ENCODE measurements around the gene DISP3.
A peak's percentile ranks its signal among the peaks of the same experiment; 100 is the strongest.

Gene DISP3, protein sequence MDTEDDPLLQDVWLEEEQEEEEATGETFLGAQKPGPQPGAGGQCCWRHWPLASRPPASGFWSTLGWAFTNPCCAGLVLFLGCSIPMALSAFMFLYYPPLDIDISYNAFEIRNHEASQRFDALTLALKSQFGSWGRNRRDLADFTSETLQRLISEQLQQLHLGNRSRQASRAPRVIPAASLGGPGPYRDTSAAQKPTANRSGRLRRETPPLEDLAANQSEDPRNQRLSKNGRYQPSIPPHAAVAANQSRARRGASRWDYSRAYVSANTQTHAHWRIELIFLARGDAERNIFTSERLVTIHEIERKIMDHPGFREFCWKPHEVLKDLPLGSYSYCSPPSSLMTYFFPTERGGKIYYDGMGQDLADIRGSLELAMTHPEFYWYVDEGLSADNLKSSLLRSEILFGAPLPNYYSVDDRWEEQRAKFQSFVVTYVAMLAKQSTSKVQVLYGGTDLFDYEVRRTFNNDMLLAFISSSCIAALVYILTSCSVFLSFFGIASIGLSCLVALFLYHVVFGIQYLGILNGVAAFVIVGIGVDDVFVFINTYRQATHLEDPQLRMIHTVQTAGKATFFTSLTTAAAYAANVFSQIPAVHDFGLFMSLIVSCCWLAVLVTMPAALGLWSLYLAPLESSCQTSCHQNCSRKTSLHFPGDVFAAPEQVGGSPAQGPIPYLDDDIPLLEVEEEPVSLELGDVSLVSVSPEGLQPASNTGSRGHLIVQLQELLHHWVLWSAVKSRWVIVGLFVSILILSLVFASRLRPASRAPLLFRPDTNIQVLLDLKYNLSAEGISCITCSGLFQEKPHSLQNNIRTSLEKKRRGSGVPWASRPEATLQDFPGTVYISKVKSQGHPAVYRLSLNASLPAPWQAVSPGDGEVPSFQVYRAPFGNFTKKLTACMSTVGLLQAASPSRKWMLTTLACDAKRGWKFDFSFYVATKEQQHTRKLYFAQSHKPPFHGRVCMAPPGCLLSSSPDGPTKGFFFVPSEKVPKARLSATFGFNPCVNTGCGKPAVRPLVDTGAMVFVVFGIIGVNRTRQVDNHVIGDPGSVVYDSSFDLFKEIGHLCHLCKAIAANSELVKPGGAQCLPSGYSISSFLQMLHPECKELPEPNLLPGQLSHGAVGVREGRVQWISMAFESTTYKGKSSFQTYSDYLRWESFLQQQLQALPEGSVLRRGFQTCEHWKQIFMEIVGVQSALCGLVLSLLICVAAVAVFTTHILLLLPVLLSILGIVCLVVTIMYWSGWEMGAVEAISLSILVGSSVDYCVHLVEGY (N-terminal part only)

DNA sequence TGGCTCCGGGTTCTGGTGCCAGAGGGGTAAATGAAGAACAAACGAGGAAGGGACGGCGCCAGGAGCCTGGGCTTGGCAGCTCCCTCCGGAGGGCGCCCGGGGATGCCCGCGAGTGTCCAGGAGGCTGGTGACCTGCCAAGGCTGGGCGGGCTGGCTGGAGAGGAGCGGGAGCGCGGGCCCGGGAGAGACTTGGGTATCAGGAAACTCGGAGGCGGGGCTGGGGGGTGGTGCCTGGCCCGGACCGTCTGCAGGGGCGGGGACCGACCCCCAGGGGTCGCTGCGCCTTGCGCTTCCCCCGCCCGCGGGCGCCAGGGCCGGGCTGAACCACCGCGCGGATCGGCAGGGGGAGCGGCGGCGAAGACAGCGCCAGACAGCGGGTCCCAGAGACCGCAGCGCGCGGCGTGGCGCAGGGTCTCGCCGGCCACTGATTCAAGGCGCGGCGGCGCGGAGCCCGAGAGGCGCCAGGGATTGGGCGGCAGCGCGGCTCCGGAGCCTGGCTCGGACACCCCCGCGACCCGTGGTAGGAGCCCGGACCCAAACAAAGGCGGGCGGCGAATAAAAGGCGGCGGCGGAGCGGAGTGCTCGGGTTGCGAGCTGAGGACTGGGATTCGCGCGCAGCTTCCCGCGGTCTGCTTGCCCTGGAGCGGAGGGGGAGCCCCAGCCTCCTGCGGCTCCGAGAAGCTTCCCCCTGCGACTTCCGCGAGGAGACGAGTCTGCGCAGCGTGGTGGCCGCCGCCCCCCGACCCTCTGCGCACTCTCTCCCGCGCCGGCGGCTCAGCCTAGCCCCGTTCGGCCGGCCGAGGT lies at the start of gene DISP3:
Gene DISP3 (plus strand): TSS at position 585 of the 804 bp plus-strand sequence. CDS start 21,838 bp downstream, outside the sequence.
- peak; percentile 87 to 94 for DNase-seq

GRCh38 chr1:11429226-11429625 lies 49.7 kb upstream of the DISP3 start:
- DNase-seq: no peak

DNA sequence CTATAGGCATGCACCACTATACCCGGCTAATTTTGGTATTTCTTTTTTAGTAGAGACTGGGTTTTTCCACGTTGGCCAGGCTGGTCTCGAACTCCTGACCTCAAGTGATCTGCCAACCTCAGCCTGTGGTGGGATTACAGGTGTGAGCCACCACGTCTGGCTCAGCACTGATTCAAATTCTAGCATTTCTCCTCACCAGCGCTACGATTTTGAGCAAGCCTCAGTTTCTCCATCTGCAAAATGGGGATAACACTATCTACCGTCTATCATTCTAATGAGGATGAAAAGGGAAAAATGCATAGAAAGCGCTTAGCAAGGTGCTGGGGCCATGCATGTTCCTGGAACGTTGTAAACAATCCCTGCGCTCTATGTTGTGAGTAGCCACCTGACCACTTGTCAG lies 49.0 kb upstream of the DISP3 start:
- DNase-seq: no peak

GRCh38 chr1:11431941-11432507 lies 46.9 kb upstream of the DISP3 start:
- DNase-seq: no peak

DNA sequence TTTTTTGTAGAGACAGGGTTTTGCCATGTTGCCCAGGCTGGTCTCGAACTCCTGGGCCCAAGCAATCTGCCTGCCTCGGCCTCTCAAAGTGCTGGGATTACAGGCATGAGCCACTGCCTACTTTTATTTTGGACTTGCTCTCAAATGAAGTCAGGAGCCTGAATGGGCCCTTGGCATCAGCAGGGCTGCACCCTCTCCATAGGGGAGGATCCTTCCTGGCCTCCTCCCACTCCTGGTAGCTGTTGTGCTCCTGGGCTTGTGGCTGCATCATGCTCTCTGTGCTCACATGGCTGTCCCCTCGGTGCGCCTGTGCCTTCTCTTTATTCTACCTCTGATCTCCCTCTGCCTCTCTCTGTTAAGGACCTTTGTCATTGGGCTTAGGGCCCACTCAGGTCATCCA lies 46.4 kb upstream of the DISP3 start:
- DNase-seq: no peak

- DNase-seq: no peak
Observed at GRCh38 chr1:11434501-11434900, 44.5 kb upstream of the DISP3 start.

GRCh38 chr1:11434926-11435325 lies 44.0 kb upstream of the DISP3 start:
- no peak for DNase-seq

DNA sequence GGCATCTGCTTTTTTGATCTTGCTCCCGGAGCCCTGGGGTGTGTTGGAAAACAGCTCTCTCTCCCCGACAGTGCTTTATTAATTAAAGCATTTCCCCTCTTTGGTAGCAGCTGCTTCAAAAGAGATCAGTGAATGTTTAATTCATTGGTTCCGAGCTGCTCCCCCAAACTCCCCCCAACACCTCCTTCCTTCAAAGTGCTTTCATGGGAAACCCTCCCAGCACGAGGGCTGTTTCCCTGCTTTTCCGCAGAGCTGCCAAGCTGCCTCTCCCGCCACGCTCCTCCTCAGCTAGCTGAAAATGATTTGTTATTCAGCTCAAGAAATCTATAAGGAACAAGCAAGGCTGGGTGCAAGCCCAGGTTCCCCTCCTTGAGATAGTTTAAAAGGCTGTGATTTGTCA lies 40.0 kb upstream of the DISP3 start:
- no peak for DNase-seq

DNA sequence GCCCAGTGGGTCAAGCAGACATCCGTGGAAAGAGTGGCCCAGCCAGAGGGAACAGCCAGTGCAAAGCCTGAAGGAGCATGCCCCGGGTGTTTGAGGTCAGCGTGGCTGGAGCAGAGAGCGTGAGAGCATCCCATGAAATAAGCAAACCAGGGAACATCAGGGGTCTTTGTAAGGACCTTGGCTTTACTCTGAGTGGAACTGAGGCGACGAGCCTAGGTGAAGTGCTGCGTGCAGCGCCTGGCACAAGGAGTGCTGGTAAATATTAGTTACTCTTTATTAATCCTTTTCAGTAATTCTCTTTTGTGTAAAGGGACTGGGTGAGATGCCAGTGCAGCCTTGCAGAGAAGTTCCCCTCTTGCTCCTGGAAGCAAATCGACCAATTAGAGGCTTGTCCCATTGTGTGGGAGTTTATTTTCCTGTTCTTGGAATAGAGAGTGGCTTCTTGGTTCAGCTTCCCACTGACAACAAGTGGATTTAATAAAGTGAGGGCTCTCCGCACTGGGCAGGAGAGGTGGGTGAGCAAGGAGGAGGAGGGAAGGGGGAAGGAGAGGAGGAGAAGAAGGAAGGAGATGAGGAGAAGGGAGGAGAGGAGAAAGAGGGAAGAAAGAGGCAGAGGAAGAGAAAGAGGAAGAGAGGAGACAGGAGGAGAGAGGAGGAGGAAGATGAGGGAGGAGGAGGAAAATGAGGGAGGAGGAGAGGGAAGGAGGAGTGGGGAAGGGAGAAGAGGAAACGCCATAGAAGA lies 37.6 kb upstream of the DISP3 start:
- no peak for DNase-seq

- no peak for DNase-seq
Observed at GRCh38 chr1:11443043-11443442, 35.9 kb upstream of the DISP3 start.

DNA sequence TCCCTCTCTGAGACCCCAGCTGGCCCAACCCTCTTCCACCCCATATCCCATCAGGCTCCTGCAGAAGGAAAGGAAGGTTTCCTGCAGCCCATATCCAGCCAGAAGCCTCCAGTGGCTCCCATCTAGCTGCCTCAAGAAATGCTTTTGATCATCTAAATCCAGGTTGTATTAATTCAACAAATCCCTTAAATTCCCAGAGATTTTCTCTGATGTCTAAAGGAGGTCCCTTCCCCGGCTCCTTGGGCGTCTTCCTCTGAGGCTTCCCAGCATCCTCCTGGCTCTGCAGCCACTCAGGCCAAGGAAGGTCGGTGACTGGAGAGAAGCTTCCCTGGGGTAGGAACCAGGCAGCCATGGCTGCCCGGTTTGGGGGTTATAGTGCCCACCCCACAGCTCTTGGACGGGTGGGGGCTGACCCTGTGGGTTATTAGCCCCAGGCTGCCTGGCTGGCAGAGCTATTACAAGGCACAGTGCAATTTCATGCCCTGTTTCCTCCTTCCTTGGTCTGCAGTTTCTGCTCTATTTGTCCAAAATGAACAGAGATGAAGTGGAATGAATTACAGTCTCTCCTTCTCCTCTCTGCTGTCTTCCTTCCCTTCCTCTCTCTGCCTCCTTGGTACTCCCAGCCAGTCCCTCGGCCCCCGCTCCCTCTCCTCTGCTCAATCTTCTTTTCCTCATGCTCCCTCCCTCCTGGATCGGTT lies 34.8 kb upstream of the DISP3 start:
- no peak for DNase-seq

- no peak for DNase-seq
Observed at GRCh38 chr1:11444907-11445306, 34.0 kb upstream of the DISP3 start.

- no peak for DNase-seq
Observed at GRCh38 chr1:11447903-11448302, 31.1 kb upstream of the DISP3 start.

DNA sequence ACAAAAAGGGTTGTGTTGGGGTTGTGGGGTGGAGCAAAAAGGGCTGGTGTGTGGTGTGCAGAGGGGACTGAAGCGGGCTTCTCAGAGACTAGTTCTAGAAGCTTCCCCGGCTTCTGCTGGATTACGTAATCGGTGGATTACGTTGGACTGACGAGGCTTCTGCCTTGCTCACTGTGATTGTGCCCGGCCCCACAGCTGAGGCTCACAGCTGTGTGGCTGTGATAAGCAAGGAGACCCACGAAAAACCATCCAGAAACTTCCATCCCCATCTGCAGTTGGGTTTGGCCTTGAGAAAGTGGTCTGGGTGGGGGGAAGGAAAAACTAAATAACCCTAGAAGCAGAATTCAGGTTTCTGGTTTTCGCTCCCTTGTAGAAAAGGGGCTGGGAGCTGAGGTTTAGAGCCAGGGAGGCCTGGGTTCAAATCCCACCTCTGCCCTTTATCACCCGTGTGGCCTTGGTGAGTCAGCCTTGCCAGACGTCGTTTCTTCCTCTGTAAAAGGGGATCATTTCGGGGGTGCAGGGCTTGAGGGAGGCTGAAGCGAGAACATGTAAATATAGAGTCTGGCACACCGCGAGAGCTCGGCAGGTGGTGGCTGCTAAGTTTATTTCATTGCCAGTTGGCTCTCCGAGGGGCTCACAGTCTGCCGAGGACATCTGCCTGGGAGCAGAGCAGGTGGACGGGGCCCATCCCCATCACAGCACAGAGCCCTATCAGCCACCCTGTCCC lies 30.4 kb upstream of the DISP3 start:
- DNase-seq: peak; percentile 31 to 62

GRCh38 chr1:11449100-11449403 lies 29.9 kb upstream of the DISP3 start:
- no peak for DNase-seq

DNA sequence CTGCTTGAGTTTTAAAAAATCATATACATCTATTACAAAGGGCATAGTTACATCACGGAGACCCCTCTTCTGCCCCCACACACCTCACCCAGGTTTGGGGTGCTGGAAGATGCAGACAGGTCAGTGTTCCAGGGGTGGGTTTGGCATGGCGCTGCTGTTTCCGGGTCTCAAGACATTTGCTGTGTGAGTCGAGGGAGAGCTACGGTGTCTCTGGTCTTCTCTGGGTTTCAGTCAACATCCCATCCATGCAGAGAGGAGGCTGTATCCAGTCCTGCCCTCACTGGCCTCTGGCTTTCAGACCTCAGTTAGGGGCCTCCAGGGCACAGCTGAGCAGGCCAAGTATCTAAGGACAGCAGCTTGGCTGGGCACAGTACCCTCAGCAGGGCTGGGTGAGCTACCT lies 28.6 kb upstream of the DISP3 start:
- DNase-seq: no peak

- DNase-seq: no peak
Observed at GRCh38 chr1:11453742-11454491, 25.0 kb upstream of the DISP3 start.

DNA sequence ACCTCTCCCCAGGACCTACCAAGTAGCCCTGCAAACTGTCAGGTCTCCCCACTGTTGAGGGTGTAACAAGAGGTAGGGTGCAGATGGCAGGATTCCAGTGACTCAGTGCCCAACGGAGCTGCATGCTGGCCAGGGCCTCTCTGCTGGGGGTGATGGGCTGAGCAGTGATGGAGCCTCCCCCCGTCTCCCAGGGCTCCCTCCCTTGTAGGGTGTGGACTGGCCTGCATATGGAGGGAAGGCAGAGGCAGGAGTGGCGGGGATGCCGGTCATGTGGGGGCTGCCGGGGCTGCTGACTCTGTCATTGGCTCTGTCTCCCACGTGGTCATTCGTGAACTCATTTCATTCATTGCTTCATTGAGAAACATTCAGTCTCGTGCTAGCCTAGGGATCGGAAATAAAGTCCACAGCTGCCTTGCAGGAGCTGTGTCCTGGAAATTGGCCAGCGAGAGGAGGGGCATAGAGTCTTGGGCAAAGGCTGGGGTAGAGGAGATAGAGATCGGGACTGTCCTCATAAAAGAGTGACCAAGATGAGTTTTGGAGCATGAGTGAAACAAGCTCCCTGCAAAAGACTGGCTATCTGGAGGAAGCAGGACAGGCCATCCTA lies 22.9 kb upstream of the DISP3 start:
- DNase-seq: no peak

GRCh38 chr1:11456965-11457364 lies 22.0 kb upstream of the DISP3 start:
- no peak for DNase-seq
